ENCODE results near the gene EPS8.

- no peak for TF ChIP-seq CTCF (conservative IDR thresholded peaks at IDR 0.05; ENCODE audit: low read length)
- TF ChIP-seq EZH2phosphoT487 (IDR thresholded peaks at IDR 0.05; ENCODE audit: borderline replicate concordance): no peak
Measured at GRCh38 chr12:15749937-15750336, 39.3 kb downstream of the EPS8 start.
